Fibroblast of pulmonary artery (primary cell): ENCODE results near the gene CBFA2T3.
"Not testable (repeated sequence)": the region's sequence is repeated elsewhere in the genome, so short reads cannot be mapped to it uniquely, and the experiment has no call there.

ENCODE experiments used
- DNase-seq: peaks from one replicate; pipeline ENCODE4 v3.0.0-alpha.2; 2010; ENCODE audit warnings: low read depth
- H3K4me3 ChIP-seq: replicated peaks from 2 replicates; pipeline ENCODE4 v1.5.1; 2011; ENCODE audit warnings: low read depth, mild to moderate bottlenecking, control low read depth, low read length, moderate library complexity
- TF ChIP-seq, protein P1 (sequence below): IDR thresholded peaks from 2 replicates; pipeline ENCODE4 v1.5.1; 2011; ENCODE audit warnings: mild to moderate bottlenecking, control low read depth, low read length, inconsistent platforms; ENCODE audit errors: missing control alignments

Gene CBFA2T3

DNA sequence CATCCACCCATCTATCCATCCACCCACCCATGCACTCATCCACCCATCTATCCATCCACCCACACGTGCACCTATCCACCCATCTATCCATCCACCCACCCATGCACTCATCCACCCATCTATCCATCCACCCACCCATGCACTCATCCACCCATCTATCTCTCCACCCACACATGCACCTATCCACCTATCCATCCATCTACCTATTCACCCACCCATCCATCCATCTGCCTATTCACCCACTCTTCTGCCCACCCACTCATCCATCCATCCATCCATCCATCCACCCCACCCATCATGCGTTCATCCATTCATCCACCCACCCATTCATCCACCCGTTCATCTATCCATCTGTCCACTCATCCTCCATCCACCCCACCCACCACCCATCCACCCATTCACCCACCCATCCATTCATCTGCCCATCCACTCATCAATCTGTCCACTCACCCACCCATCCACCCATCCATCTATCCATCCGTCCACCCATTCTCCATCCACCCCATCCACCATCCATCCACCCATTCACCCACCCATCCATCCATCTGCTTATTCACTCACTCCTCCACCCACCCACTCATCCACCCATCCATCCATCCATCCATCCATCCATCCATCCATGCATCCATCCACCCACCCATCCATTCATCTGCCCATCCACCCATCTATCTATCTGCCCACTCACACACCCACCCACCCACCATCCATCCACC is 35.1 kb upstream of the CBFA2T3 start:
- no peak overlapping the region for H3K4me3 ChIP-seq
- TF ChIP-seq, protein P1, sequence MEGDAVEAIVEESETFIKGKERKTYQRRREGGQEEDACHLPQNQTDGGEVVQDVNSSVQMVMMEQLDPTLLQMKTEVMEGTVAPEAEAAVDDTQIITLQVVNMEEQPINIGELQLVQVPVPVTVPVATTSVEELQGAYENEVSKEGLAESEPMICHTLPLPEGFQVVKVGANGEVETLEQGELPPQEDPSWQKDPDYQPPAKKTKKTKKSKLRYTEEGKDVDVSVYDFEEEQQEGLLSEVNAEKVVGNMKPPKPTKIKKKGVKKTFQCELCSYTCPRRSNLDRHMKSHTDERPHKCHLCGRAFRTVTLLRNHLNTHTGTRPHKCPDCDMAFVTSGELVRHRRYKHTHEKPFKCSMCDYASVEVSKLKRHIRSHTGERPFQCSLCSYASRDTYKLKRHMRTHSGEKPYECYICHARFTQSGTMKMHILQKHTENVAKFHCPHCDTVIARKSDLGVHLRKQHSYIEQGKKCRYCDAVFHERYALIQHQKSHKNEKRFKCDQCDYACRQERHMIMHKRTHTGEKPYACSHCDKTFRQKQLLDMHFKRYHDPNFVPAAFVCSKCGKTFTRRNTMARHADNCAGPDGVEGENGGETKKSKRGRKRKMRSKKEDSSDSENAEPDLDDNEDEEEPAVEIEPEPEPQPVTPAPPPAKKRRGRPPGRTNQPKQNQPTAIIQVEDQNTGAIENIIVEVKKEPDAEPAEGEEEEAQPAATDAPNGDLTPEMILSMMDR = no peak
- DNase-seq = no peak

DNA sequence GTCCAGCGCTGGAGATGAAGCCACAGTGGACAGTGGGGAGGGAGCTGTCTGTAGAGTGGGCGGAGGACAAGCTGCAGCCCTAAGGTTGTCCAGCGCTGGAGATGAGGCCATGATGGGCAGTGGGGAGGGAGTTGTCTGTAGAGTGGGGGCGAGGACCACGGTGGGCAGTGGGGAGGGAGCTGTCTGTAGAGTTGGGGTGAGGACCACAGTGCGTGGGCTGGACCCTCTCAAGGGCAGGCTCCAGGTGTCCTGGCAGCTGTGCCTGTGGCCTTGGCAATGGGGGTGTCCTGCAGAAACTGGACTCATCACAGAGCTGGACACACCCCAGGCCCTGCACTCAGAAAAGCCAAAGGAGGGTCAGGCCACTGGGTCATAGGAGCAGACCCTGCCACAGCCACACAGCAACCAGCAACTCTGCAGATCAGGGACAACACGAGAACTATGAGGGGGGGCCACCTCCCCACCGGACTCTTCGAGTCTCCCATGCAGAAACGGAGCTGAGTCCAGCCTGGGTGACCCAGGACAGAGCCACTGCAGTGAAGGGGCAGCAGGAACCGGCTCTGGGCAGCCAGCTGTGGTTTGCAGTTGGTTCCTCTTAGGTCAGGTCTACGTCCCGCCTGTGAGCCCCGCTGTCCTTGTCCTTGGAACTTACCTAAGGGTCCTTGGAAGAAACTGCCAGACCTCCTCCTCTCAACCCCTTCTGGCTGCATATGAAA is 33.4 kb upstream of the CBFA2T3 start:
- H3K4me3 ChIP-seq = no peak overlapping the region
- no peak for DNase-seq
- TF ChIP-seq, protein P1 = no peak

DNA sequence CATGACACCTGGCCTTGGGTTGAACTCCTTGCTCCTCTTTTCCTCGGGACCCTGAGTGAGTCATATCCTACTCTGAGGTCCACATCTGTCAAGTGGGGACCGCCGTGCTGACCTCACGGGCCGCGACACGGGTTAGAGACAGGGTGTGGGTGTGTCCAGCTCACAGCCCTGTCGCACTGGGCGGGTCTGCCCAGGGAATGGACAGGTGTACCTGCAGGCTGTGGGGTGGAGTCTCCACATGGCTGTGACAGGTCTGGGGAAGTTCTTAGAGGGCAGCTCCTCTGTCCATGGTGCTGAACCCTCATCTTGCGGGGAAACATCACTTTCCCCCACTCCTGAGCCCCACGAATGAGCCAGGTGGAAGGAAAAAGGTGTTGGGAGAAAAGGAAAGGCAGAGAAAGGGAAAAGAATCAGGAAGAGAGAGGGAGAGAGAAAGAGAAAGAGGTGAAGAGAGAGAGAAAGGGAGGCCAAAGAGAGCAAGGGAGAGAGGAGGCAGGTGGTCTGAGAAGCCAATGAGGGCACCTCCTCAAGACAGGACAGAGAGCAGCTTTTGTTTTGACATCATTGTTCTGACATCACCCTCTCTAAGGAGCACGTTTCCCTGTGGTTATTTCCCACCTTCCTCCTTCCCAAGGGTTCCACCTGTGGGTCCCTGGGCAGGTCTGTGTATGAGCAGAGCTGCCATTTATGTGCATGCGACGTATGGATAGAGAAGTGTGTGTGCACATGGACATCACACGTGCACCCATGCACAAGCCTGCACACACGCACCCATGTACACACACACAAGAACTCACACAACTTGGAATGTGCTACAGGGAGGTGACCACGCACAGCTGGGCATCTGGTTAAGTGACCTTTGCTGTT is 32.6 kb upstream of the CBFA2T3 start:
- TF ChIP-seq, protein P1 = no peak
- DNase-seq = peak; percentile 34
- H3K4me3 ChIP-seq = no peak overlapping the region

DNA sequence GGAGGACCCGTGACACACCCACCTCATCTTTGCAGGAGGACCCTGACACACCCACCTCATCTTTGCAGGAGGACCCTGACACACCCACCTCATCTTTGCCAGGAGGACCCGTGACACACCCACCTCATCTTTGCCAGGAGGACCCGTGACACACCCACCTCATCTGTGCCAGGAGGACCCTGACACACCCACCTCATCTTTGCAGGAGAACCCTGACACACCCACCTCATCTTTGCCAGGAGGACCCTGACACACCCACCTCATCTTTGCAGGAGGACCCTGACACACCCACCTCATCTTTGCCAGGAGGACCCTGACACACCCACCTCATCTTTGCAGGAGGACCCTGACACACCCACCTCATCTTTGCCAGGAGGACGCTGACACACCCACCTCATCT is 31.8 kb upstream of the CBFA2T3 start:
- not testable (repeated sequence) for H3K4me3 ChIP-seq, DNase-seq

DNA sequence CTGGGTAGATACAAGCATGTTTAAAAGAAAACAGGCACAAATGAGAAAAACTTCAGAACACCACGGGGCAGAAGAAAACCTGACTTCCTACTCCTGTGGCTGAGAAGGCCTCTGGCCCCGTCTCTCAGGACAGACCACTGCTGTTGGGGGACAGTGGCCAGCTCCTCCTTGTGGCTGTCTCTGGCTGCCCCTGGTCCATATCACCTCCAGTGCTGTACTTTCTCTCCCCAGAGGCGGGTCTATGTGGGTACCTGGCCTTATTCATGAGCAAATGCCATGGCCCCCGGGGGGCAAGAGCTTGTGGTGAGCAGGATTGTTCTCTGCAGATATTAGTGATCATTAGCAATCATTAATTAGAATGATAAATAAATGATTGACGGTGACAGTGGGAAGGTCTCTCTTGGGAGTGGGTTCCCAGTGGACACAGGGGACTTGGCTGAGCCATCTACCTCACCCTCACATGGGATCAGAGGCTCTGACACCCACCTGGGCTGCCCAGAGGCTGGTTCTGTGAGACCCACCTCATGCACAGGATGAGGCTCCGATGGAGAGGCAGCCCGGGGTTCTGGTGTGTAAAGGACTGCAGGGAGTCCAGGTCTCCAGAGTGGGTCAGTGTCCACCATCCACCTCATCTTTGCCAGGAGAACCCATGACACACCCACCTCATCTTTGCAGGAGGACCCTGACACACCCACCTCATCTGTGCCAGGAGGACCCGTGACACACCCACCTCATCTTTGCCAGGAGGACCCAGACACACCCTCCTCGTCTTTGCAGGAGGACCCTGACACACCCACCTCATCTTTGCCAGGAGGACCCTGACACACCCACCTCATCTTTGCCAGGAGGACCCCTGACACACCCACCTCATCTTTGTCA is 30.6 kb upstream of the CBFA2T3 start:
- TF ChIP-seq, protein P1 = no peak
- DNase-seq = no peak
- H3K4me3 ChIP-seq = no peak overlapping the region

DNA sequence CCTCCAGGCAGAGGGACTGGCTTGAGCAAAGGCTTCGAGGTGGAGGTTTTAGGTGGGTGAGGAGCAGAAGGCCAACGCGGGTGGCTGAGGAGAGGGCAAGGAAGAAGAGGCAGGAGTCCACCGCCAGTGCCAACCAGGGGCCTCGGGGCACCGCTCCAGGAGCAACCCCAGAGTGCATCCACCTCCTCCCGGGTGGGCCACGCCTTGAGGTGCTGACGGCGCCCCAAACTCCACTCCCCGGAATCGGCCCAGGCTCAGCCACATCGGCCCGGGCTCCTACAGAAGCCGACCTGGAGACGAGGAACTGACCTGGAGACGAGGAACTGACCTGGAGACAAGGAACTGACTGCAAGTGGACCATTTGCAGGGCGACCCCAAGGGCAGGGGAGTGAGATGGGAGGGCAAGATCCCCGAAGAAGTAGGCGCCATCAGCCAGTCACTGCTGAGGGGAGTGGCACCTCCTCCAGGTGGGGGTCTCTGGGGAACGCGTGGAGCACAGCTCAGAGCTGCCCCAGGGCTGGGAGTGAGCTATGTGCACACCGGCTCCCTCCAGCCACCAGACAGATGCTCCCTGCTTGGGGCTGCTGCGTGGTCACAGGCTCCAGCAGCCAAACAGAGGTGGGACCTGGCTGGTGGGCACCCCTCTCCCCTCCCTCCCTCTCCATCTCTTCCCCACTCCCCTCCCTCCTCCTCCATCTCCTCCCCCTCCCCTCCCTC is 29.2 kb upstream of the CBFA2T3 start:
- no peak overlapping the region for H3K4me3 ChIP-seq
- TF ChIP-seq, protein P1 = no peak
- no peak for DNase-seq
